GM12801 (cell line): Measurements from ENCODE around the gene PLPPR1.

ENCODE experiments used
- TF ChIP-seq, protein P1 (sequence below): IDR thresholded peaks from one replicate; pipeline ENCODE4 v1.5.1; 2011; ENCODE audit warnings: control low read depth; ENCODE audit not compliant: insufficient read length; ENCODE audit errors: extremely low read depth

PLPPR1 gene

GRCh38 chr9:101148344-101148743 lies 119.8 kb downstream of the PLPPR1 start:
- TF ChIP-seq, protein P1, sequence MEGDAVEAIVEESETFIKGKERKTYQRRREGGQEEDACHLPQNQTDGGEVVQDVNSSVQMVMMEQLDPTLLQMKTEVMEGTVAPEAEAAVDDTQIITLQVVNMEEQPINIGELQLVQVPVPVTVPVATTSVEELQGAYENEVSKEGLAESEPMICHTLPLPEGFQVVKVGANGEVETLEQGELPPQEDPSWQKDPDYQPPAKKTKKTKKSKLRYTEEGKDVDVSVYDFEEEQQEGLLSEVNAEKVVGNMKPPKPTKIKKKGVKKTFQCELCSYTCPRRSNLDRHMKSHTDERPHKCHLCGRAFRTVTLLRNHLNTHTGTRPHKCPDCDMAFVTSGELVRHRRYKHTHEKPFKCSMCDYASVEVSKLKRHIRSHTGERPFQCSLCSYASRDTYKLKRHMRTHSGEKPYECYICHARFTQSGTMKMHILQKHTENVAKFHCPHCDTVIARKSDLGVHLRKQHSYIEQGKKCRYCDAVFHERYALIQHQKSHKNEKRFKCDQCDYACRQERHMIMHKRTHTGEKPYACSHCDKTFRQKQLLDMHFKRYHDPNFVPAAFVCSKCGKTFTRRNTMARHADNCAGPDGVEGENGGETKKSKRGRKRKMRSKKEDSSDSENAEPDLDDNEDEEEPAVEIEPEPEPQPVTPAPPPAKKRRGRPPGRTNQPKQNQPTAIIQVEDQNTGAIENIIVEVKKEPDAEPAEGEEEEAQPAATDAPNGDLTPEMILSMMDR, result no peak

DNA sequence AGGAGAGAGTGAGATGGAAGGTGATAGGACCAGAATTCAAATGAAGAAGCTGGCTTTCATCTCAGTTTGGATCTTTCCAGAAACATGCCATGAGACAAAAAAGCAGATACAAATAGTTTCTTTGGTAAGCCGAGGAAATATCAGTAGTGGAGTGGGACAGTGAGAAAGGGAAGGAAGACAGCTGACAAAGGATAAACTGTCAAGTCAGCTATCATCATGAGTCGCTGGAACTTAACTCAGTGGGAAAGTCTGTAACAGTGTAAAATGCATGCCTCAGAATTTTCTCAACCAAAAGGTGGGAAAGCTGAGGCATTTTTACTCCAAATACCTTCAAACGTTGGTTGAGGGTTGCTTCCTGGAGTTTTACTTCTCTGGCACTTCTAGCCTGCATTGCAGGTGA lies 129.8 kb downstream of the PLPPR1 start:
- TF ChIP-seq, protein P1, result no peak

GRCh38 chr9:101162231-101162630 lies 133.7 kb downstream of the PLPPR1 start:
- TF ChIP-seq, protein P1, result no peak

- TF ChIP-seq, protein P1, result no peak
Measured at GRCh38 chr9:101165131-101165530, 136.6 kb downstream of the PLPPR1 start.

DNA sequence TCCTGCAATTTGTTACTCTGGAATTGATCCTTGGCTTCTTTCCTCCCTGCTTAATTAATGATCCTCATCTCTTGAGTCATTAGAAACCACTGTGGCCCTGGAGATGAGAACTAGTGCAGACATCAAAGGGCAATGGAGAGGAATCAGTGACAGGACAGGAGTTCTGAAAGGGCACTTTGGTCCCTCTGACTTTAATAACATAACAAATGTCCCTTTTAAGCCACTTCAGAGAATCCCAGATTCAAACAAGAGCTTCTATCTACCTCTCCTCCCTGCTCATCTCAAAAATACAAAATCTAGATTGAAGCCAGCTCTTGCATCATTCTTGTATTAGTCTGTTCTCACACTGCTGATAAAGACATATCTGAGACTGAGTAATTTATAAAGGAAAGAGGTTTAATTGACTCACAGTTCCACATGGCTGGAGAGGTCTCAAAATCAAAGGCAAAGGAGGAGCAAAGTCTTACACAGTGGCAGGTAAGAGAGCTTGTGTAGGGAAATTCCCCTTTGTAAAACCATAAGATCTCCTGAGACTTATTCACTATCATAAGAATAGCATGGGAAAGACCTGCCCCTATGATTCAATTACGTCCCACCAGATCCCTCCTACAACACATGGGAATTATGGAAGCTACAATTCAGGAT lies 139.1 kb downstream of the PLPPR1 start:
- TF ChIP-seq, protein P1, result no peak

- TF ChIP-seq, protein P1, result no peak
Measured at GRCh38 chr9:101172616-101173015, 144.1 kb downstream of the PLPPR1 start.

- TF ChIP-seq, protein P1, result no peak
Measured at GRCh38 chr9:101173907-101174306, 145.4 kb downstream of the PLPPR1 start.
